Suprapubic skin (tissue), 4 donors: Measurements from ENCODE around the gene CEP72. TPM values are rescaled to one million over a fixed set of nuclear protein-coding genes. Genes with fewer than 3 reads are reported as not detected.

Source experiments
- DNase-seq, 2 donors: peaks; one replicate each; pipeline ENCODE4 v3.0.0-alpha.2; 2019; ENCODE audit warnings: low spot score in 2 of 2
- H3K27ac ChIP-seq: fragments of 200-600 bp; sonication (generic); one replicate; pipeline ENCODE4 v1.5.1; 2019
- H3K27me3 ChIP-seq: fragments of 200-600 bp; sonication (generic); one replicate; pipeline ENCODE4 v1.5.1; 2019
- H3K36me3 ChIP-seq: fragments of 200-600 bp; sonication (generic); one replicate; pipeline ENCODE4 v1.5.1; 2019
- H3K4me1 ChIP-seq: fragments of 200-600 bp; sonication (generic); one replicate; pipeline ENCODE4 v1.5.1; 2019
- H3K4me3 ChIP-seq: fragments of 200-600 bp; sonication (generic); one replicate; pipeline ENCODE4 v1.5.1; 2019; ENCODE audit warnings: mild to moderate bottlenecking
- H3K9me3 ChIP-seq: fragments of 200-600 bp; sonication (generic); one replicate; pipeline ENCODE4 v1.5.1; 2019
- EP300 ChIP-seq: sonication (generic); formaldehyde crosslinking; IDR thresholded peaks from one replicate; pipeline ENCODE4 v1.6.1; 2017; ENCODE audit warnings: antibody characterized with exemption
- POLR2A ChIP-seq, 2 donors: fragments of 450-650 bp; IDR thresholded peaks; one replicate each; pipeline ENCODE4 v1.6.1; 2017; ENCODE audit warnings: antibody characterized with exemption in 2 of 2, mild to moderate bottlenecking in 2 of 2, moderate library complexity in 2 of 2
- POLR2AphosphoS5 ChIP-seq, 3 donors: sonication (generic); formaldehyde crosslinking; IDR thresholded peaks; one replicate each; pipeline ENCODE4 v1.6.1; 2017; ENCODE audit warnings: antibody characterized with exemption in 3 of 3
- WGBS: methylation state at CpG from one replicate; pipeline ENCODE4 v1.1.5; 2018; 5-methylcytosine and 5-hydroxymethylcytosine counted together
- total RNA-seq, 4 donors: library from RNA; depleted of rRNA; stranded (reverse); fragments of >200 nt; gene quantifications; one replicate each; pipeline ENCODE4 v1.1.0, GENCODE V29; 2016
- TF ChIP-seq, protein P1 (sequence below), 2 donors: fragments of 200-600 bp in 1 of 2; fragments of 450-650 bp in 1 of 2; sonication (generic) in 1 of 2; IDR thresholded peaks; one replicate each; pipeline ENCODE4 v1.5.1; 2016 to 2019; ENCODE audit warnings: antibody characterized with exemption in 2 of 2, mild to moderate bottlenecking in 1 of 2, moderate library complexity in 1 of 2

The CEP72 gene
- total RNA-seq, 4 donors from 2014 or later = 8.3 to 13.6 (median 10.9) TPM

DNA sequence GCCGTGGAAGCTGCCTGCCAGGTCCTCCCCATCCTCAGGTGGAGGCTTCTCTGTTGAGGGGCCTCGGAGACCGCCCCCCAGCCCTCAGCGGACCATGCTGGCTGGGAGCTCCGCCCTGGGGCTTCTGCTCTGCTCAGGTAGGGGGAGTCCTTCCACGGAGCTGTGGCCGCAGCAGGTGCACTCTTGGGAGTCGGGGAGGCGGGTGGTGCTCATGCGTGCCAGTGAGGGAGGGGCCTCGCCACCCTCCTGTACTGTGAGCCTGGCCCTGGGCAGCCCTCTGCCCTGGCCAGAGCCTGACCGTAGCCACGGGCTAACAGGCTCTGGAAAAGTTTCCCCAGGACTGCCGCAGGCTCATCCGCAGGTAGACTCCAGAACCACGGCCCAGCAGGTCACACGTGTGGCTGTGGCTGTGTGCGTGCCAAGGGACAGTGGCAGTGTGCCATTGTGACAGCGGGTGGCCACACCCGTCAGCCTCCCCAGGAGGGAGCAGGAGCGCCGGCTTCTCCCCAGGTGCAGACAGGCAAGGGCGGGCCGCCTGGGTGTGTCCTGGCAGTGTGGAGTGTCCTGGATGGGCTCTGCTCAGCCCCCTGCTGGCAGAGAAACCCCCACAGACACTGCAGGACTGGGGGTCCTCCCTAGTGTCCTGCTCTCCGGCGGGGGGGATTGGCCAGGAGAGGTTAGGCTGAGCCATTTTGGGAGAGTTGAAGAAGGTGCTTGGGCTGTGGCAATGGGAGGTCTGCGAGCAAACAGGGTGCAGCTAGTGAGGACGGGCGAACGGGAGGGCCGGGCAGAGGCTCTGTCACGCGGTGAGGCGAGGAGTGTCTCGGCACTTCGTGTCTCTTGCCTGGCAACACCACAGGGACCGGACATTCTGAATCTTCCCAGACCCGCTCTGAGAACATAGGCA lies 51.5 kb downstream of the CEP72 start:
- H3K4me1 ChIP-seq = peaks cover 3% of the 10 kb centered on the region
- H3K27ac ChIP-seq = no peak overlapping the region
- H3K4me3 ChIP-seq = no peak overlapping the region
- TF ChIP-seq, protein P1, sequence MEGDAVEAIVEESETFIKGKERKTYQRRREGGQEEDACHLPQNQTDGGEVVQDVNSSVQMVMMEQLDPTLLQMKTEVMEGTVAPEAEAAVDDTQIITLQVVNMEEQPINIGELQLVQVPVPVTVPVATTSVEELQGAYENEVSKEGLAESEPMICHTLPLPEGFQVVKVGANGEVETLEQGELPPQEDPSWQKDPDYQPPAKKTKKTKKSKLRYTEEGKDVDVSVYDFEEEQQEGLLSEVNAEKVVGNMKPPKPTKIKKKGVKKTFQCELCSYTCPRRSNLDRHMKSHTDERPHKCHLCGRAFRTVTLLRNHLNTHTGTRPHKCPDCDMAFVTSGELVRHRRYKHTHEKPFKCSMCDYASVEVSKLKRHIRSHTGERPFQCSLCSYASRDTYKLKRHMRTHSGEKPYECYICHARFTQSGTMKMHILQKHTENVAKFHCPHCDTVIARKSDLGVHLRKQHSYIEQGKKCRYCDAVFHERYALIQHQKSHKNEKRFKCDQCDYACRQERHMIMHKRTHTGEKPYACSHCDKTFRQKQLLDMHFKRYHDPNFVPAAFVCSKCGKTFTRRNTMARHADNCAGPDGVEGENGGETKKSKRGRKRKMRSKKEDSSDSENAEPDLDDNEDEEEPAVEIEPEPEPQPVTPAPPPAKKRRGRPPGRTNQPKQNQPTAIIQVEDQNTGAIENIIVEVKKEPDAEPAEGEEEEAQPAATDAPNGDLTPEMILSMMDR (IDR thresholded peaks at IDR 0.05) = no peak
- TF ChIP-seq EP300 (no peak), POLR2A (IDR thresholded peaks at IDR 0.05) (no peak), POLR2AphosphoS5 (IDR thresholded peaks at IDR 0.05) (no peak)
- H3K36me3 ChIP-seq = peaks cover 58% of the 10 kb centered on the region
- peak in 1 of 2 donors; percentile 76 for DNase-seq
- H3K9me3 ChIP-seq = no peaks in the 10 kb centered on the region
- 100% methylated on average over 11 of the region's 38 CpGs for WGBS
- H3K27me3 ChIP-seq = no peaks in the 10 kb centered on the region

DNA sequence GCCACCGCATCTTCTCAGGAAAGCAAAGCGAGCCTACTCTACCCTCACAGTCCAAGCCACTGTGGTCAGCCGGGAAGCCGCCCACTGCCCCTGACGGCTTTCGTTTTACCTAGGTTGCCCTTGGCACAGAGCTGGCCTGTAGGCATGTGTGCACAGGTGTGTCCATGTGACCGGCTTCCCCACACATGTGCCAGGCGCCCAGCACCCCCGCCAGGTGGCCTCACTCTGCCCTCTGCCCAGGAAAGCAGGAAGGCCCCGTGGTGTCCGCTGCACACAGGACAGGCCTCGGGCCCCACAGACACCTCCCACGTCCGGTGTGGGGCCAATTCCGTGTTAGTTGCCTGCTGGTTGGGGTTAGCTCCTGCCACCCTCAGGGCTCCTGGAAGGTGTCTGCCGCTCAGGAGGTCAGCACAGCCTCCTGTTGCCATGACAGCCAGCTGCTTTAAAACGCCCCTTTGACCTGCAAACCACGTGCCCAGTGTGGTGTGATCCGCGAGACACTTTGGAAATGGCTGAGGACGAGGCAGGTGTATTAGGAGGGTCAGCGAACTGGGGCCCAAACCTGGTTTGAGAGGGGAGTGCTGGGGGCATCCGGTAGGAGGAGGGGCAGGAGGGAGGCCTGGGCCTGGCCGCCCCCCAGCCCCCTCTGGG lies 52.3 kb downstream of the CEP72 start:
- peak; percentile 43 to 79 for DNase-seq
- no peaks in the 10 kb centered on the region for H3K27me3 ChIP-seq
- no peaks in the 10 kb centered on the region for H3K9me3 ChIP-seq
- 90% methylated on average over 6 of the region's 24 CpGs for WGBS
- H3K4me3 ChIP-seq = no peak overlapping the region
- H3K4me1 ChIP-seq = peaks cover 3% of the 10 kb centered on the region
- H3K27ac ChIP-seq = no peak overlapping the region
- TF ChIP-seq POLR2AphosphoS5 (IDR thresholded peaks at IDR 0.05) = no peak
- TF ChIP-seq, protein P1 (IDR thresholded peaks at IDR 0.05) = no peak
- no peak for TF ChIP-seq POLR2A (IDR thresholded peaks at IDR 0.05)
- TF ChIP-seq EP300 = no peak
- H3K36me3 ChIP-seq = peaks cover 51% of the 10 kb centered on the region

DNA sequence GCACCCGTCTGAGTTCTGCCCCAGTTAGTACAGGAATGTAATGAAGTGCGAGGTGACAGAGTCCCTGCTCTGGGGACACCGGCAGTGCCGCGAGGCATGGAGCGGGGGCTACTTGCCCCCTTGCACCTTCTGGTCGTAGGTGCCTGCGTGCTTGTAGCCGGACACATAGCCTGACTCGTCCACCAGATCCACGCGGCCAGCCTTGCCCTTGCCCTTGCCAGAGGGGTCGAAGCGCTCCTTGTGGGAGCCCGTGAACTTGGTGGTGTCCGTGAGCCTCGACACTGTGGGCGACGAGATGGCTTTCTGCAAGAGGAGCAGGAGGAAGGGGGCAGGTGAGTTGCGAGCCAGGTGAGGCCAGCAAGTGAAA lies 52.8 kb downstream of the CEP72 start:
- H3K36me3 ChIP-seq = peaks cover 46% of the 10 kb centered on the region
- H3K27ac ChIP-seq = no peak overlapping the region
- peaks cover 3% of the 10 kb centered on the region for H3K4me1 ChIP-seq
- H3K27me3 ChIP-seq = no peaks in the 10 kb centered on the region
- 98% methylated on average over 19 of the region's 20 CpGs for WGBS
- no peaks in the 10 kb centered on the region for H3K9me3 ChIP-seq
- DNase-seq = peak in 1 of 2 donors; percentile 67
- H3K4me3 ChIP-seq = no peak overlapping the region
- TF ChIP-seq EP300 (no peak), POLR2A (IDR thresholded peaks at IDR 0.05) (no peak), POLR2AphosphoS5 (IDR thresholded peaks at IDR 0.05) (no peak)
- TF ChIP-seq, protein P1 (IDR thresholded peaks at IDR 0.05) = no peak

DNA sequence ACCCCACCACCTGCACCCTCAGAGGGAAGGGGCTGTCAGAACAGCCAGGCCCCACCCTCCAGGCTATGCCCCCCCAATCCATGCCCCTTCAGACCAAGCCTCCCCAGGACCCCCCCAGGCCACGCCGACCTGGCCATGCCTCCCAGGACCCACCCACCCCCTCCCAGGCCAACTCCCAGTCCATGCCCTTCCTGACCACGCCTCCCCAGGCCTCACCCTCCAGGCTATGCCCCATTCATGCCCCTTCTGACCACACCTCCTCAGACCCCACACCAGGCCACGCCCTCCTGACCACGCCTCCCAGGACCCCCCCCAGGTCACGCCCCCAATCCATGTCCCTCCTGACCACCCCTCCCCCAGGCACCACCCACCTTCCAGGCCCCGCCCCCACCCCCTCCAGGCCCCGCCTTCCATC lies 53.4 kb downstream of the CEP72 start:
- Histone ChIP-seq H3K36me3 (peaks cover 40% of the 10 kb centered on the region), H3K9me3 (no peaks in the 10 kb centered on the region), H3K27ac (no peak overlapping the region), H3K4me1 (peaks cover 3% of the 10 kb centered on the region), H3K27me3 (no peaks in the 10 kb centered on the region), H3K4me3 (no peak overlapping the region)
- WGBS = 84% methylated on average over 7 of the region's 8 CpGs
- no peak for TF ChIP-seq POLR2AphosphoS5 (IDR thresholded peaks at IDR 0.05)
- peak in 1 of 2 donors; percentile 55 for DNase-seq

DNA sequence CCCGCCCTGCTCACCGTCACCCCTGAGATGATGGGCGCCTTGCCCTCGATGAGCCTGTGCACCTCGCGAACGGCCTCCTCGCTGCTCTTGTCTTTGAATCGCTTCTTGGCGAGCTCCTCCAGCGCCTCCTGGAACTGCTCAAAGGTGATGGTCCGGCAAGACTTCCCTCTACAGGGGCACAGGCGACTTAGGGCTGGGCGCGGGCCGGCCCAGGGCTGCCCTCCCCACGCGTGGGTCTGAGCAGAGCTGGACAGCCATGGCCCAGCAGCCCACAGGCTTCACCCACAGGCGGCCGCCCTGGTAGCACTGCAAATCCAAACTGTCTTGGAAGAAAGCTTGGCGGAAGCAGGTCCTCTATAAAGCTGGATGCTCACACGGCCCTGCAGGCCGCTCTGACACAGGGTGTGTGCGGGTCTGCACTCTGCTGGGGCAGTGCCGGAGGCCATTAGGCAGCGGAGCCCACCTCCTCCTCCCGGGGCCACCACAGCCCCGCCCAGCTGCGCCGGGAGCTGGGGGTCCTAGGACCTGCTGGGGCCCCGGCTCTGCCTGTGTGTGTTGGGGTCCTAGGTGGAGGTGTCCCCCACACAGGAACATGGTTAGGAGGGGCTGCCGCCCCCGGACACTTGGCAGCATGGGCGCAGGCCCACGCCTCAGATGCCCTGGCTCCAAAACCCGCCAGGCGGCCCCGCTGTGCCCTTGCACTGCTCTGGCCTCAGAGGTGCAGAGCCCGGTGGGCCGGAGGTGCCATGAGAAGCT lies 54.0 kb downstream of the CEP72 start:
- Histone ChIP-seq H3K4me3 (no peak overlapping the region), H3K27me3 (no peaks in the 10 kb centered on the region), H3K9me3 (no peaks in the 10 kb centered on the region), H3K27ac (no peak overlapping the region), H3K4me1 (peaks cover 8% of the 10 kb centered on the region), H3K36me3 (peaks cover 38% of the 10 kb centered on the region)
- DNase-seq = peak in 1 of 2 donors; percentile 73
- TF ChIP-seq POLR2A (IDR thresholded peaks at IDR 0.05) (no peak), EP300 (no peak), POLR2AphosphoS5 (IDR thresholded peaks at IDR 0.05) (no peak)
- TF ChIP-seq, protein P1 (IDR thresholded peaks at IDR 0.05) = no peak
- WGBS = 82% methylated on average over 13 of the region's 40 CpGs
